Mammary epithelial cell (primary cell): ENCODE measurements around the gene KCNA4.

ENCODE experiments used
- CTCF ChIP-seq, 2 donors: IDR thresholded peaks in 1 of 2; conservative IDR thresholded peaks in 1 of 2; 2 replicates each; pipeline ENCODE4 v1.5.1; 2011 to 2012; ENCODE audit warnings: inconsistent platforms in 2 of 2, low read length in 2 of 2, mild to moderate bottlenecking in 2 of 2, control low read depth in 1 of 2, low read depth in 1 of 2; ENCODE audit not compliant: insufficient read depth in 1 of 2; ENCODE audit errors: extremely low read depth in 1 of 2
- EZH2 ChIP-seq: IDR thresholded peaks from 2 replicates; pipeline ENCODE4 v1.6.1; 2012; ENCODE audit warnings: low read length, inconsistent platforms, borderline replicate concordance

- no peak for TF ChIP-seq CTCF (conservative IDR thresholded peaks at IDR 0.05 in 1 of 2, IDR thresholded peaks at IDR 0.05 in 1 of 2; ENCODE audit: extremely low read depth in 1 of 2, insufficient read depth in 1 of 2, low read depth in 1 of 2, low read length in 2 of 2)
- TF ChIP-seq EZH2, result no peak
Measured at GRCh38 chr11:30062103-30062502, 45.3 kb upstream of the KCNA4 start.
